ENCODE data around the gene CCDC122. TPM values are rescaled to one million over a fixed set of nuclear protein-coding genes. Genes with fewer than 3 reads are reported as not detected.

Gene CCDC122
- total RNA-seq, 4 donors from 2014 or later: 0.60 to 9.5 (median 5.6) TPM; not detected in 1

DNA sequence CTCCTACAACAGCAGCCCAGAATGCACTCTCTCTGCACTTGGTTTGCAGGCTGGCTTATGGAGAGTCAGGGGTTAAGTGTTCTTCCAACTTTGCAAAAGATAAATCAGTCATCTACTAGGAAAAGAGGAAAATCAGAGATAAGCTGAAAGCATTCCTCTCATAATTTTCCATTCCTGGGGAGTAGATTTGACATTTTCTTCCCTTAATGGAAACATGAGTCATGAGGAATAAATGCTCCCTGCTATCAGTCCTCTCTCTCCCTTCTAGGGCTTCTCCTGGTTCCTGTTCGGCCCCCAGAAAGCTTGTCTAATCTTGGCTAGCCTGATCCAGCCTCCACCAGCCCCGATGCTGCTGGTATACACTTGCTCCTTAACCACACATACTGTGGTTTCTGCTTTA lies 64.3 kb downstream of the CCDC122 start:
- intact Hi-C loops (cut with DNase I; ENCODE audit: low total_unique reads) (no loop called here), in situ Hi-C loops (cut with MboI; ENCODE audit: low pct_ligation_motif_present in 1 of 4, low pct_unique_long_range_greater_than_20kb in 1 of 4, low sequenced_read_pairs in 3 of 4) (loop anchor here in 1 of 4 donors (25.0 kb wide), 1 partner anchor 1228 kb away; no protein-coding TSS in a partner anchor)
- Histone ChIP-seq H3K4me1 (no peaks in the 10 kb centered on the region), H3K36me3 (no peaks in the 10 kb centered on the region), H3K9me3 (no peaks in the 10 kb centered on the region), H3K27ac (no peak overlapping the region), H3K4me3 (no peak overlapping the region), H3K27me3 (no peaks in the 10 kb centered on the region)
- TF ChIP-seq, protein P1, sequence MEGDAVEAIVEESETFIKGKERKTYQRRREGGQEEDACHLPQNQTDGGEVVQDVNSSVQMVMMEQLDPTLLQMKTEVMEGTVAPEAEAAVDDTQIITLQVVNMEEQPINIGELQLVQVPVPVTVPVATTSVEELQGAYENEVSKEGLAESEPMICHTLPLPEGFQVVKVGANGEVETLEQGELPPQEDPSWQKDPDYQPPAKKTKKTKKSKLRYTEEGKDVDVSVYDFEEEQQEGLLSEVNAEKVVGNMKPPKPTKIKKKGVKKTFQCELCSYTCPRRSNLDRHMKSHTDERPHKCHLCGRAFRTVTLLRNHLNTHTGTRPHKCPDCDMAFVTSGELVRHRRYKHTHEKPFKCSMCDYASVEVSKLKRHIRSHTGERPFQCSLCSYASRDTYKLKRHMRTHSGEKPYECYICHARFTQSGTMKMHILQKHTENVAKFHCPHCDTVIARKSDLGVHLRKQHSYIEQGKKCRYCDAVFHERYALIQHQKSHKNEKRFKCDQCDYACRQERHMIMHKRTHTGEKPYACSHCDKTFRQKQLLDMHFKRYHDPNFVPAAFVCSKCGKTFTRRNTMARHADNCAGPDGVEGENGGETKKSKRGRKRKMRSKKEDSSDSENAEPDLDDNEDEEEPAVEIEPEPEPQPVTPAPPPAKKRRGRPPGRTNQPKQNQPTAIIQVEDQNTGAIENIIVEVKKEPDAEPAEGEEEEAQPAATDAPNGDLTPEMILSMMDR (IDR thresholded peaks at IDR 0.05): no peak
- TF ChIP-seq EP300 (IDR thresholded peaks at IDR 0.05; ENCODE audit: low read depth) (no peak), POLR2A (IDR thresholded peaks at IDR 0.05) (no peak), POLR2AphosphoS5 (IDR thresholded peaks at IDR 0.05) (no peak)
- DNase-seq: no peak
- 46 to 61% methylated on average over 2 of the region's 2 CpGs for WGBS, 2 donors (ENCODE audit: low coverage in 1 of 2)

DNA sequence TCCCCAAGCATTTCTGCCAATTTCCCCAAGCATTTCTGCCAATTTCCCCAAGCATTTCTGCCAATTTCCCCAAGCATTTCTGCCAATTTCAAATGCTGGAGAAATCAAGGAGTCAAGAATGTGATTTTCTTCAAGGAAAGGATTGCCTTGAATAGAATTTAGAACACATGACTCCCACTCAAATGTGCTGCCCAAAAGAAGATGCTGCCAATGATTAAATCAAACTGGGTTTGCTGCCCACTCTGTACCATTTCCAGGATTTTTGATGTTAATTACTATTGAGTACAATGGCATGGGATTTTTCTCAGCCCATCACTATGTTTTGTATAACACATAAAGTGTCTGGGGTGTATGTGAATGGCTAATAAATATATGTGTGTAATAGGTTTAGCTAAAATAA lies 70.9 kb downstream of the CCDC122 start:
- H3K4me3 ChIP-seq: no peak overlapping the region
- no peak for DNase-seq
- in situ Hi-C loops (cut with MboI; ENCODE audit: low pct_ligation_motif_present in 1 of 4, low pct_unique_long_range_greater_than_20kb in 1 of 4, low sequenced_read_pairs in 3 of 4): loop anchor here in 1 of 4 donors (25.0 kb wide), 1 partner anchor 1221 kb away; no protein-coding TSS in a partner anchor
- H3K36me3 ChIP-seq: no peaks in the 10 kb centered on the region
- H3K9me3 ChIP-seq: no peaks in the 10 kb centered on the region
- no peaks in the 10 kb centered on the region for H3K4me1 ChIP-seq
- no peaks in the 10 kb centered on the region for H3K27me3 ChIP-seq
- TF ChIP-seq, protein P1 (IDR thresholded peaks at IDR 0.05): no peak
- TF ChIP-seq POLR2A (IDR thresholded peaks at IDR 0.05) (no peak), EP300 (IDR thresholded peaks at IDR 0.05; ENCODE audit: low read depth) (no peak), POLR2AphosphoS5 (IDR thresholded peaks at IDR 0.05) (no peak)
- H3K27ac ChIP-seq: no peak overlapping the region
- intact Hi-C loops (cut with DNase I; ENCODE audit: low total_unique reads): loop anchor here (10.0 kb wide), 1 partner anchor 724 kb away; no protein-coding TSS in a partner anchor

DNA sequence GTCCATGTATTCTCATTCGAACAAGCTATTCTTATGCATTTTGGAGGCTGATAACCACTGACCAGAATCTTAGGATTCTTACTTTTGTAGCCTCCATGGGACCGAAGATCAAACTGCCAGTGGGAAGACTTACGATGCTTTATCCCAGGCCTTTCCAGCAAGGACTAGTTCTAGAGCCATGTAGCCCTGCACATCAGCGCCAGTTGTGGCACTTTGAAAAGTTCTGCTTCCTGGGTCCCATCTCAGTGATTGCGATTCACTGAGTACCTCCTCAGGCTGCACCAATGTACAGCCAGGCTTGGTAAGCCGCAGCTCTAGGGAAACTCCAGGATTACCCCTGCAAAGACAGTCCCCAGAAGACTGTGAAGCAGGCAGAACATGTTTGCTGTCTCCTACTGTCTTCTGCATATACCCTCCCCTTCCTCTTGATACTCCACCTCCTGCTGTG lies 73.8 kb downstream of the CCDC122 start:
- 79% methylated on average over 6 of the region's 6 CpGs; no CpG with 5 or more reads in 1 of the 2 donors for WGBS, 2 donors (ENCODE audit: low coverage in 1 of 2)
- in situ Hi-C loops (cut with MboI; ENCODE audit: low pct_ligation_motif_present in 1 of 4, low pct_unique_long_range_greater_than_20kb in 1 of 4, low sequenced_read_pairs in 3 of 4): loop anchor here in 1 of 4 donors (25.0 kb wide), 1 partner anchor 1218 kb away; no protein-coding TSS in a partner anchor
- Histone ChIP-seq H3K36me3 (no peaks in the 10 kb centered on the region), H3K27me3 (no peaks in the 10 kb centered on the region), H3K4me3 (no peak overlapping the region), H3K4me1 (no peaks in the 10 kb centered on the region), H3K9me3 (no peaks in the 10 kb centered on the region), H3K27ac (no peak overlapping the region)
- TF ChIP-seq EP300 (IDR thresholded peaks at IDR 0.05; ENCODE audit: low read depth): no peak
- TF ChIP-seq POLR2A (IDR thresholded peaks at IDR 0.05): no peak
- TF ChIP-seq POLR2AphosphoS5 (IDR thresholded peaks at IDR 0.05): no peak
- TF ChIP-seq, protein P1 (IDR thresholded peaks at IDR 0.05): no peak
- no peak for DNase-seq
- intact Hi-C loops (cut with DNase I; ENCODE audit: low total_unique reads): loop anchor here (10.0 kb wide), 1 partner anchor 721 kb away; no protein-coding TSS in a partner anchor

DNA sequence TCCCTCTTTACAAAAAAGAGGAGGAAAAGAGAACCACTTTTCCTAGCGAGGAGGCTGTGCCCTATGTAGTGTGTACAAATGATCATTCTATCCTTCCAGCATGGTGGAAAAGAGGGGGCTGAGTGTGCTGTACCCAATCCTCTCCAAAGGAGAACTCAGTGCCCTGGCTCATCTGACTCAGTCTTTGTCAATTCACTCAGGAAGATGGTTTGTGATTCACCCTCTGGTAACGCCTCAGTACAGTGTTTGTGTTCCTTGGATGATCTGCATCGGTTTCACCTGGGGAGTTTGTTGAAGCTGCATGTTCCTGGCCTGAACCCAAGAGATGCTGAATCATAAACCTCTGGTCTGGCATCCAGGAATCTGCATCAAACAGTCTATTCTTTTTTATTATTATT lies 74.5 kb downstream of the CCDC122 start:
- no peaks in the 10 kb centered on the region for H3K36me3 ChIP-seq
- no peak for TF ChIP-seq EP300 (IDR thresholded peaks at IDR 0.05; ENCODE audit: low read depth)
- TF ChIP-seq POLR2AphosphoS5 (IDR thresholded peaks at IDR 0.05): no peak
- DNase-seq: no peak
- 15% methylated on average over 3 of the region's 3 CpGs; no CpG with 5 or more reads in 1 of the 2 donors for WGBS, 2 donors (ENCODE audit: low coverage in 1 of 2)
- intact Hi-C loops (cut with DNase I; ENCODE audit: low total_unique reads) (loop anchor here (10.0 kb wide), 1 partner anchor 720 kb away; no protein-coding TSS in a partner anchor), in situ Hi-C loops (cut with MboI; ENCODE audit: low pct_ligation_motif_present in 1 of 4, low pct_unique_long_range_greater_than_20kb in 1 of 4, low sequenced_read_pairs in 3 of 4) (loop anchor here in 1 of 4 donors (25.0 kb wide), 1 partner anchor 1218 kb away; no protein-coding TSS in a partner anchor)
- H3K4me3 ChIP-seq: no peak overlapping the region
- no peaks in the 10 kb centered on the region for H3K27me3 ChIP-seq
- no peaks in the 10 kb centered on the region for H3K9me3 ChIP-seq
- no peaks in the 10 kb centered on the region for H3K4me1 ChIP-seq
- peak overlapping the region in 3 of 4 donors; percentile 19 to 42 (median 19) for H3K27ac ChIP-seq
